HepG2 (cell line): Measurements from ENCODE around the gene ADAM15. TPM values are rescaled to one million over a fixed set of nuclear protein-coding genes. Genes with fewer than 3 reads are reported as not detected.
A peak's percentile ranks its signal among the peaks of the same experiment; 100 is the strongest.

ENCODE experiments used
- FOXK2 ChIP-seq: fragments of 450-650 bp; IDR thresholded peaks from 2 replicates; pipeline ENCODE4 v1.6.1; 2016
- HOMEZ ChIP-seq: IDR thresholded peaks from 2 replicates; pipeline ENCODE4 v1.6.1; 2016; ENCODE audit warnings: low read depth
- JUND ChIP-seq: sonication (generic); formaldehyde crosslinking; IDR thresholded peaks from 2 replicates; pipeline ENCODE4 v1.8.0; 2022; ENCODE audit warnings: mild to moderate bottlenecking, missing genetic modification reagents
- MAZ ChIP-seq, 2 experiments: sonication (generic) in 1 of 2; formaldehyde crosslinking in 1 of 2; IDR thresholded peaks; 2 replicates each; pipeline versions ENCODE4 v1.5.0 to v1.6.1; 2012 to 2020; ENCODE audit warnings: low read depth in 2 of 2, mild to moderate bottlenecking in 2 of 2, borderline replicate concordance in 1 of 2, improper control_type of control experiment in 1 of 2, low read length in 1 of 2, missing genetic modification reagents in 1 of 2, moderate library complexity in 1 of 2
- MBNL3 ChIP-seq: fragments of 250-450 bp; sonication (Bioruptor Pico); conservative IDR thresholded peaks from 2 replicates; pipeline ENCODE4 v1.8.0; 2022; ENCODE audit warnings: mild to moderate bottlenecking, inconsistent platforms
- NFAT5 ChIP-seq: sonication (generic); formaldehyde crosslinking; IDR thresholded peaks from 2 replicates; pipeline ENCODE4 v1.4.0; 2020; ENCODE audit warnings: missing genetic modification reagents
- NFE2L1 ChIP-seq: sonication (generic); formaldehyde crosslinking; IDR thresholded peaks from 2 replicates; pipeline ENCODE4 v1.4.0; 2020; ENCODE audit warnings: missing genetic modification reagents, mild to moderate bottlenecking, borderline replicate concordance
- NFYC ChIP-seq: IDR thresholded peaks from 2 replicates; pipeline ENCODE4 v1.6.1; 2016; ENCODE audit warnings: missing genetic modification reagents, missing compliant biosample characterization
- RBM22 ChIP-seq: fragments of 200-400 bp; formaldehyde crosslinking; optimal IDR thresholded peaks from 2 replicates; pipeline ENCODE3; 2017; ENCODE audit warnings: mild to moderate bottlenecking, low read length, moderate library complexity
- RBM39 ChIP-seq: fragments of 200-400 bp; formaldehyde crosslinking; IDR thresholded peaks from one replicate; pipeline ENCODE4 v1.6.1; 2018; ENCODE audit warnings: antibody characterized with exemption, mild to moderate bottlenecking, low read depth, low read length; ENCODE audit not compliant: poor library complexity, severe bottlenecking
- RFX5 ChIP-seq: IDR thresholded peaks from 2 replicates; pipeline ENCODE4 v1.6.1; 2011; ENCODE audit warnings: low read depth, low read length, improper control_type of control experiment
- RNF219 ChIP-seq: sonication (generic); formaldehyde crosslinking; IDR thresholded peaks from 2 replicates; pipeline ENCODE4 v1.5.0; 2020; ENCODE audit warnings: mild to moderate bottlenecking, missing genetic modification reagents
- TFDP2 ChIP-seq: sonication (generic); formaldehyde crosslinking; IDR thresholded peaks from 2 replicates; pipeline ENCODE4 v1.4.0; 2020; ENCODE audit warnings: missing genetic modification reagents
- ZC3H4 ChIP-seq: sonication (generic); formaldehyde crosslinking; IDR thresholded peaks from 2 replicates; pipeline ENCODE4 v1.4.0; 2020; ENCODE audit warnings: missing genetic modification reagents, borderline replicate concordance
- ZNF30 ChIP-seq: sonication (generic); formaldehyde crosslinking; IDR thresholded peaks from 2 replicates; pipeline ENCODE4 v1.5.0; 2020; ENCODE audit warnings: mild to moderate bottlenecking, missing genetic modification reagents
- ZNF543 ChIP-seq: sonication (generic); formaldehyde crosslinking; IDR thresholded peaks from 2 replicates; pipeline ENCODE4 v1.4.0; 2020; ENCODE audit warnings: mild to moderate bottlenecking, missing genetic modification reagents
- ZNF580 ChIP-seq: IDR thresholded peaks from 2 replicates; pipeline ENCODE4 v1.6.1; 2016; ENCODE audit warnings: low read depth, borderline replicate concordance
- ZSCAN21 ChIP-seq: sonication (generic); formaldehyde crosslinking; IDR thresholded peaks from 2 replicates; pipeline ENCODE4 v1.8.0; 2022; ENCODE audit warnings: mild to moderate bottlenecking, missing genetic modification reagents, moderate library complexity, borderline replicate concordance
- polyA plus RNA-seq, 8 experiments: library from polyadenylated mRNA; depleted of rRNA in 3 of 8; stranded (reverse) in 7 of 8; unstranded in 1 of 8; fragments of >200 nt; fragmentation: Illumina TruSeq in 4 of 8; extraction: Trizol in 4 of 8; gene quantifications; 2 replicates each; pipeline versions ENCODE4 v1.2.1 to v1.2.3, GENCODE V29; 2011 to 2016; ENCODE audit warnings: low read depth in 4 of 8, missing spikeins in 1 of 8, mixed read lengths in 1 of 8; ENCODE audit not compliant: insufficient read depth in 1 of 8
- total RNA-seq, 5 experiments: library from RNA; depleted of rRNA; stranded (reverse); fragments of >200 nt; fragmentation: Illumina TruSeq; extraction: Trizol; gene quantifications; 2 replicates each; pipeline ENCODE4 v1.2.3, GENCODE V29; 2016; ENCODE audit warnings: low read depth in 1 of 5

Gene ADAM15
- total and polyA plus RNA-seq, 2 of the 13 experiments (the other 11 are each of a cell fraction or from before 2014, with no cell fraction given) = 17.9 to 25.6 TPM

GRCh38 chr1:155084722-155085503 lies 33.8 kb downstream of the ADAM15 start (continued):
- TF ChIP-seq RBM39 = peak; percentile 45
- no peak for TF ChIP-seq MBNL3
- TF ChIP-seq FOXK2 = no peak
- TF ChIP-seq MAZ (IDR thresholded peaks at IDR 0.05; ENCODE audit: borderline replicate concordance, low read depth, low read length) = no peak; the same call in 1 of the 2 replicates
- no peak; the same call in none of the 2 replicates for TF ChIP-seq MAZ (CRISPR knock-in tag; IDR thresholded peaks at IDR 0.05; ENCODE audit: low read depth)
- no peak for TF ChIP-seq RBM22
- no peak for TF ChIP-seq NFYC (CRISPR knock-in tag)
- TF ChIP-seq TFDP2 (CRISPR knock-in tag) = peak; percentile 64
- TF ChIP-seq JUND (CRISPR knock-in tag) = no peak
- no peak for TF ChIP-seq ZC3H4 (CRISPR knock-in tag)
- peak; percentile 91; the same call in 1 of the 2 replicates for TF ChIP-seq ZSCAN21 (CRISPR knock-in tag)
- TF ChIP-seq NFE2L1 = no peak
- no peak for TF ChIP-seq RFX5
- no peak for TF ChIP-seq ZNF30 (CRISPR knock-in tag)
- TF ChIP-seq RNF219 (CRISPR knock-in tag) = no peak
- no peak for TF ChIP-seq NFAT5 (CRISPR knock-in tag)
- no peak; the same call in 1 of the 2 replicates for TF ChIP-seq ZNF543 (CRISPR knock-in tag)
- TF ChIP-seq HOMEZ (CRISPR knock-in tag) = no peak; the same call in 1 of the 2 replicates
- peak; percentile 81 for TF ChIP-seq ZNF580 (CRISPR knock-in tag)
